HEK293 (cell line): ENCODE results near the gene IRAK2.
A peak's percentile ranks its signal among the peaks of the same experiment; 100 is the strongest.

Experiments used
- GLIS1 ChIP-seq: fragments of 450-650 bp; formaldehyde crosslinking; IDR thresholded peaks from 2 replicates; pipeline ENCODE4 v1.5.1; 2016; ENCODE audit warnings: missing biosample characterization, missing genetic modification characterization
- HOXC10 ChIP-seq: sonication (generic); formaldehyde crosslinking; IDR thresholded peaks from 2 replicates; pipeline ENCODE4 v1.8.1; 2023; ENCODE audit warnings: mild to moderate bottlenecking, missing genetic modification reagents
- KLF10 ChIP-seq: fragments of 450-650 bp; IDR thresholded peaks from 2 replicates; pipeline ENCODE4 v1.5.1; 2018; ENCODE audit warnings: missing biosample characterization, mild to moderate bottlenecking, missing genetic modification characterization
- KLF16 ChIP-seq: fragments of 450-650 bp; formaldehyde crosslinking; IDR thresholded peaks from 2 replicates; pipeline ENCODE4 v1.5.1; 2017; ENCODE audit warnings: missing biosample characterization, missing genetic modification characterization
- PRDM1 ChIP-seq: fragments of 450-650 bp; formaldehyde crosslinking; IDR thresholded peaks from 2 replicates; pipeline ENCODE4; 2016; ENCODE audit warnings: missing biosample characterization, missing genetic modification characterization
- ZFP69B ChIP-seq: fragments of 450-650 bp; formaldehyde crosslinking; IDR thresholded peaks from 2 replicates; pipeline ENCODE4 v1.5.1; 2016; ENCODE audit warnings: missing biosample characterization, missing genetic modification characterization
- ZNF19 ChIP-seq: fragments of 450-650 bp; formaldehyde crosslinking; IDR thresholded peaks from 2 replicates; pipeline ENCODE4; 2016; ENCODE audit warnings: missing biosample characterization, missing genetic modification characterization, low read depth
- ZNF223 ChIP-seq: fragments of 450-650 bp; formaldehyde crosslinking; IDR thresholded peaks from 2 replicates; pipeline ENCODE4 v1.5.1; 2016; ENCODE audit warnings: missing biosample characterization, missing genetic modification characterization
- ZNF23 ChIP-seq: fragments of 450-650 bp; formaldehyde crosslinking; IDR thresholded peaks from 2 replicates; pipeline ENCODE4 v1.5.1; 2016; ENCODE audit warnings: missing biosample characterization, missing genetic modification characterization, borderline replicate concordance
- ZNF404 ChIP-seq: fragments of 450-650 bp; formaldehyde crosslinking; IDR thresholded peaks from 2 replicates; pipeline ENCODE4 v1.5.1; 2017; ENCODE audit warnings: missing biosample characterization, missing genetic modification characterization
- ZNF544 ChIP-seq: fragments of 450-650 bp; formaldehyde crosslinking; IDR thresholded peaks from 2 replicates; pipeline ENCODE4 v1.5.0; 2017; ENCODE audit warnings: missing biosample characterization, missing genetic modification characterization
- ZNF623 ChIP-seq: fragments of 450-650 bp; formaldehyde crosslinking; IDR thresholded peaks from 2 replicates; pipeline ENCODE4 v1.5.1; 2016; ENCODE audit warnings: missing biosample characterization, missing genetic modification characterization
- ZNF629 ChIP-seq: fragments of 450-650 bp; formaldehyde crosslinking; IDR thresholded peaks from 2 replicates; pipeline ENCODE4 v1.5.1; 2017; ENCODE audit warnings: missing biosample characterization, missing genetic modification characterization
- ZNF747 ChIP-seq: fragments of 450-650 bp; formaldehyde crosslinking; IDR thresholded peaks from 2 replicates; pipeline ENCODE4 v1.5.1; 2016; ENCODE audit warnings: missing biosample characterization, missing genetic modification characterization
- ZNF768 ChIP-seq: fragments of 450-650 bp; formaldehyde crosslinking; IDR thresholded peaks from 2 replicates; pipeline ENCODE4 v1.5.1; 2018; ENCODE audit warnings: missing biosample characterization, mild to moderate bottlenecking, missing genetic modification characterization
- ZSCAN16 ChIP-seq: fragments of 450-650 bp; formaldehyde crosslinking; IDR thresholded peaks from 2 replicates; pipeline ENCODE4 v1.5.1; 2016; ENCODE audit warnings: missing biosample characterization, missing genetic modification characterization
- TF ChIP-seq, protein P1 (sequence below): fragments of 450-650 bp; formaldehyde crosslinking; IDR thresholded peaks from 2 replicates; pipeline ENCODE4 v1.5.1; 2016; ENCODE audit warnings: missing biosample characterization, missing genetic modification characterization
- TF ChIP-seq, protein P2 (sequence below): fragments of 450-650 bp; formaldehyde crosslinking; IDR thresholded peaks from 2 replicates; pipeline ENCODE4 v1.5.1; 2016; ENCODE audit warnings: missing biosample characterization, missing genetic modification characterization
- TF ChIP-seq, protein P3 (sequence below): fragments of 450-650 bp; formaldehyde crosslinking; IDR thresholded peaks from 2 replicates; pipeline ENCODE4 v1.5.1; 2017; ENCODE audit warnings: missing biosample characterization, missing genetic modification characterization
- TF ChIP-seq, protein P4 (sequence below): fragments of 450-650 bp; IDR thresholded peaks from 2 replicates; pipeline ENCODE4 v1.5.1; 2018; ENCODE audit warnings: missing biosample characterization, mild to moderate bottlenecking, missing genetic modification characterization
- TF ChIP-seq, protein P5 (sequence below): fragments of 450-650 bp; formaldehyde crosslinking; IDR thresholded peaks from 2 replicates; pipeline ENCODE4 v1.5.1; 2017; ENCODE audit warnings: missing biosample characterization, missing genetic modification characterization
- TF ChIP-seq, protein P6 (sequence below): fragments of 450-650 bp; formaldehyde crosslinking; IDR thresholded peaks from 2 replicates; pipeline ENCODE4 v1.5.1; 2017; ENCODE audit warnings: missing biosample characterization, missing genetic modification characterization
- TF ChIP-seq, protein P7 (sequence below): fragments of 450-650 bp; formaldehyde crosslinking; IDR thresholded peaks from 2 replicates; pipeline ENCODE4 v1.5.1; 2016; ENCODE audit warnings: missing biosample characterization, missing genetic modification characterization, low read depth
- TF ChIP-seq, protein P8 (sequence below): fragments of 450-650 bp; formaldehyde crosslinking; IDR thresholded peaks from 2 replicates; pipeline ENCODE4 v1.5.1; 2016; ENCODE audit warnings: missing biosample characterization, missing genetic modification characterization
- TF ChIP-seq, protein P9 (sequence below): fragments of 450-650 bp; formaldehyde crosslinking; IDR thresholded peaks from 2 replicates; pipeline ENCODE4 v1.5.1; 2016; ENCODE audit warnings: missing biosample characterization, missing genetic modification characterization

IRAK2 gene

DNA sequence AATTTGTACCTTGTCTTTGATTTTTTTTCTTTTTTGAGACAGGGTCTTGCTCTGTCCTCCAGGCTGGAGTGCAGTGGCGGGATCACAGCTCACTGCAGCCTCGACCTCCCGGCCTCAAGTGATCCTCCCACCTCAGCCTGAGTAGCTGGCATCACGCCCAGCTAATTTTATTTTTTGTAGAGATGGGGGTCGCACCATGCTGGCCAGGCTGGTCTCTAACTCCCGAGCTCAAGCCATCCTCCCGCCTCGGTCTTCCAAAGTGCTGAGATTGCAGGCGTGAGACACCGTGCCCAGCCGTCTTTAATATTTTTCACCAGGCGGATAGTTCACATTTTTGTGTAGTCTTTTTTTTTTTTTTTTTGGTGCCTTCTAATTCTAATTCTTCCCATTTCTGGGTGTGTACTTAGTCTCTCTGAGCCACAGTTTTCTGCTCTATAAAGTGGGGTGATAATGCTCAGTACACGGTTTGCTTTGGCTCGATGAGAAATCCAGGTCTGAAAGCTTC, 83.0 kb downstream of the IRAK2 start (continued):
- TF ChIP-seq, protein P1, sequence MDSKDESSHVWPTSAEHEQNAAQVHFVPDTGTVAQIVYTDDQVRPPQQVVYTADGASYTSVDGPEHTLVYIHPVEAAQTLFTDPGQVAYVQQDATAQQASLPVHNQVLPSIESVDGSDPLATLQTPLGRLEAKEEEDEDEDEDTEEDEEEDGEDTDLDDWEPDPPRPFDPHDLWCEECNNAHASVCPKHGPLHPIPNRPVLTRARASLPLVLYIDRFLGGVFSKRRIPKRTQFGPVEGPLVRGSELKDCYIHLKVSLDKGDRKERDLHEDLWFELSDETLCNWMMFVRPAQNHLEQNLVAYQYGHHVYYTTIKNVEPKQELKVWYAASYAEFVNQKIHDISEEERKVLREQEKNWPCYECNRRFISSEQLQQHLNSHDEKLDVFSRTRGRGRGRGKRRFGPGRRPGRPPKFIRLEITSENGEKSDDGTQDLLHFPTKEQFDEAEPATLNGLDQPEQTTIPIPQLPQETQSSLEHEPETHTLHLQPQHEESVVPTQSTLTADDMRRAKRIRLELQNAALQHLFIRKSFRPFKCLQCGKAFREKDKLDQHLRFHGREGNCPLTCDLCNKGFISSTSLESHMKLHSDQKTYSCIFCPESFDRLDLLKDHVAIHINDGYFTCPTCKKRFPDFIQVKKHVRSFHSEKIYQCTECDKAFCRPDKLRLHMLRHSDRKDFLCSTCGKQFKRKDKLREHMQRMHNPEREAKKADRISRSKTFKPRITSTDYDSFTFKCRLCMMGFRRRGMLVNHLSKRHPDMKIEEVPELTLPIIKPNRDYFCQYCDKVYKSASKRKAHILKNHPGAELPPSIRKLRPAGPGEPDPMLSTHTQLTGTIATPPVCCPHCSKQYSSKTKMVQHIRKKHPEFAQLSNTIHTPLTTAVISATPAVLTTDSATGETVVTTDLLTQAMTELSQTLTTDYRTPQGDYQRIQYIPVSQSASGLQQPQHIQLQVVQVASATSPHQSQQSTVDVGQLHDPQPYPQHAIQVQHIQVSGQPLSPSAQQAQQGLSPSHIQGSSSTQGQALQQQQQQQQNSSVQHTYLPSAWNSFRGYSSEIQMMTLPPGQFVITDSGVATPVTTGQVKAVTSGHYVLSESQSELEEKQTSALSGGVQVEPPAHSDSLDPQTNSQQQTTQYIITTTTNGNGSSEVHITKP (tag by site-specific recombination), result peak; percentile 80
- TF ChIP-seq, protein P2, sequence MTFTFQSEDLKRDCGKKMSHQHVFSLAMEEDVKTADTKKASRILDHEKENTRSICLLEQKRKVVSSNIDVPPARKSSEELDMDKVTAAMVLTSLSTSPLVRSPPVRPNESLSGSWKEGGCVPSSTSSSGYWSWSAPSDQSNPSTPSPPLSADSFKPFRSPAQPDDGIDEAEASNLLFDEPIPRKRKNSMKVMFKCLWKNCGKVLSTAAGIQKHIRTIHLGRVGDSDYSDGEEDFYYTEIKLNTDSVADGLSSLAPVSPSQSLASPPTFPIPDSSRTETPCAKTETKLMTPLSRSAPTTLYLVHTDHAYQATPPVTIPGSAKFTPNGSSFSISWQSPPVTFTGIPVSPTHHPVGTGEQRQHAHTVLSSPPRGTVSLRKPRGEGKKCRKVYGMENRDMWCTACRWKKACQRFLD, result no peak
- TF ChIP-seq ZNF768 (tag by site-specific recombination) (no peak), KLF16 (tag by site-specific recombination) (no peak), ZNF623 (no peak), HOXC10 (no peak), ZNF404 (tag by site-specific recombination) (no peak), ZSCAN16 (no peak), ZNF223 (tag by site-specific recombination) (no peak), ZNF544 (tag by site-specific recombination) (no peak), PRDM1 (no peak), ZNF23 (tag by site-specific recombination) (no peak), GLIS1 (tag by site-specific recombination) (no peak), ZNF629 (tag by site-specific recombination) (0 out of 2 replicates have a peak, but pooled peaks have one; percentile 52), ZNF19 (tag by site-specific recombination) (no peak), ZFP69B (tag by site-specific recombination) (no peak), KLF10 (tag by site-specific recombination) (no peak), ZNF747 (tag by site-specific recombination) (no peak)
- TF ChIP-seq, protein P3, sequence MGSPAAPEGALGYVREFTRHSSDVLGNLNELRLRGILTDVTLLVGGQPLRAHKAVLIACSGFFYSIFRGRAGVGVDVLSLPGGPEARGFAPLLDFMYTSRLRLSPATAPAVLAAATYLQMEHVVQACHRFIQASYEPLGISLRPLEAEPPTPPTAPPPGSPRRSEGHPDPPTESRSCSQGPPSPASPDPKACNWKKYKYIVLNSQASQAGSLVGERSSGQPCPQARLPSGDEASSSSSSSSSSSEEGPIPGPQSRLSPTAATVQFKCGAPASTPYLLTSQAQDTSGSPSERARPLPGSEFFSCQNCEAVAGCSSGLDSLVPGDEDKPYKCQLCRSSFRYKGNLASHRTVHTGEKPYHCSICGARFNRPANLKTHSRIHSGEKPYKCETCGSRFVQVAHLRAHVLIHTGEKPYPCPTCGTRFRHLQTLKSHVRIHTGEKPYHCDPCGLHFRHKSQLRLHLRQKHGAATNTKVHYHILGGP (tag by site-specific recombination), result no peak
- TF ChIP-seq, protein P4, sequence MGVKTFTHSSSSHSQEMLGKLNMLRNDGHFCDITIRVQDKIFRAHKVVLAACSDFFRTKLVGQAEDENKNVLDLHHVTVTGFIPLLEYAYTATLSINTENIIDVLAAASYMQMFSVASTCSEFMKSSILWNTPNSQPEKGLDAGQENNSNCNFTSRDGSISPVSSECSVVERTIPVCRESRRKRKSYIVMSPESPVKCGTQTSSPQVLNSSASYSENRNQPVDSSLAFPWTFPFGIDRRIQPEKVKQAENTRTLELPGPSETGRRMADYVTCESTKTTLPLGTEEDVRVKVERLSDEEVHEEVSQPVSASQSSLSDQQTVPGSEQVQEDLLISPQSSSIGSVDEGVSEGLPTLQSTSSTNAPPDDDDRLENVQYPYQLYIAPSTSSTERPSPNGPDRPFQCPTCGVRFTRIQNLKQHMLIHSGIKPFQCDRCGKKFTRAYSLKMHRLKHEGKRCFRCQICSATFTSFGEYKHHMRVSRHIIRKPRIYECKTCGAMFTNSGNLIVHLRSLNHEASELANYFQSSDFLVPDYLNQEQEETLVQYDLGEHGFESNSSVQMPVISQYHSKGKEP (tag by site-specific recombination), result no peak
- TF ChIP-seq, protein P5, sequence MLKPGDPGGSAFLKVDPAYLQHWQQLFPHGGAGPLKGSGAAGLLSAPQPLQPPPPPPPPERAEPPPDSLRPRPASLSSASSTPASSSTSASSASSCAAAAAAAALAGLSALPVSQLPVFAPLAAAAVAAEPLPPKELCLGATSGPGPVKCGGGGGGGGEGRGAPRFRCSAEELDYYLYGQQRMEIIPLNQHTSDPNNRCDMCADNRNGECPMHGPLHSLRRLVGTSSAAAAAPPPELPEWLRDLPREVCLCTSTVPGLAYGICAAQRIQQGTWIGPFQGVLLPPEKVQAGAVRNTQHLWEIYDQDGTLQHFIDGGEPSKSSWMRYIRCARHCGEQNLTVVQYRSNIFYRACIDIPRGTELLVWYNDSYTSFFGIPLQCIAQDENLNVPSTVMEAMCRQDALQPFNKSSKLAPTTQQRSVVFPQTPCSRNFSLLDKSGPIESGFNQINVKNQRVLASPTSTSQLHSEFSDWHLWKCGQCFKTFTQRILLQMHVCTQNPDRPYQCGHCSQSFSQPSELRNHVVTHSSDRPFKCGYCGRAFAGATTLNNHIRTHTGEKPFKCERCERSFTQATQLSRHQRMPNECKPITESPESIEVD, result no peak
- TF ChIP-seq, protein P6, sequence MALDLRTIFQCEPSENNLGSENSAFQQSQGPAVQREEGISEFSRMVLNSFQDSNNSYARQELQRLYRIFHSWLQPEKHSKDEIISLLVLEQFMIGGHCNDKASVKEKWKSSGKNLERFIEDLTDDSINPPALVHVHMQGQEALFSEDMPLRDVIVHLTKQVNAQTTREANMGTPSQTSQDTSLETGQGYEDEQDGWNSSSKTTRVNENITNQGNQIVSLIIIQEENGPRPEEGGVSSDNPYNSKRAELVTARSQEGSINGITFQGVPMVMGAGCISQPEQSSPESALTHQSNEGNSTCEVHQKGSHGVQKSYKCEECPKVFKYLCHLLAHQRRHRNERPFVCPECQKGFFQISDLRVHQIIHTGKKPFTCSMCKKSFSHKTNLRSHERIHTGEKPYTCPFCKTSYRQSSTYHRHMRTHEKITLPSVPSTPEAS (tag by site-specific recombination), result no peak
- TF ChIP-seq, protein P7, sequence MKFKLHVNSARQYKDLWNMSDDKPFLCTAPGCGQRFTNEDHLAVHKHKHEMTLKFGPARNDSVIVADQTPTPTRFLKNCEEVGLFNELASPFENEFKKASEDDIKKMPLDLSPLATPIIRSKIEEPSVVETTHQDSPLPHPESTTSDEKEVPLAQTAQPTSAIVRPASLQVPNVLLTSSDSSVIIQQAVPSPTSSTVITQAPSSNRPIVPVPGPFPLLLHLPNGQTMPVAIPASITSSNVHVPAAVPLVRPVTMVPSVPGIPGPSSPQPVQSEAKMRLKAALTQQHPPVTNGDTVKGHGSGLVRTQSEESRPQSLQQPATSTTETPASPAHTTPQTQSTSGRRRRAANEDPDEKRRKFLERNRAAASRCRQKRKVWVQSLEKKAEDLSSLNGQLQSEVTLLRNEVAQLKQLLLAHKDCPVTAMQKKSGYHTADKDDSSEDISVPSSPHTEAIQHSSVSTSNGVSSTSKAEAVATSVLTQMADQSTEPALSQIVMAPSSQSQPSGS (tag by site-specific recombination), result no peak
- TF ChIP-seq, protein P8, sequence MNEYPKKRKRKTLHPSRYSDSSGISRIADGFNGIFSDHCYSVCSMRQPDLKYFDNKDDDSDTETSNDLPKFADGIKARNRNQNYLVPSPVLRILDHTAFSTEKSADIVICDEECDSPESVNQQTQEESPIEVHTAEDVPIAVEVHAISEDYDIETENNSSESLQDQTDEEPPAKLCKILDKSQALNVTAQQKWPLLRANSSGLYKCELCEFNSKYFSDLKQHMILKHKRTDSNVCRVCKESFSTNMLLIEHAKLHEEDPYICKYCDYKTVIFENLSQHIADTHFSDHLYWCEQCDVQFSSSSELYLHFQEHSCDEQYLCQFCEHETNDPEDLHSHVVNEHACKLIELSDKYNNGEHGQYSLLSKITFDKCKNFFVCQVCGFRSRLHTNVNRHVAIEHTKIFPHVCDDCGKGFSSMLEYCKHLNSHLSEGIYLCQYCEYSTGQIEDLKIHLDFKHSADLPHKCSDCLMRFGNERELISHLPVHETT (tag by site-specific recombination), result no peak
- TF ChIP-seq, protein P9, sequence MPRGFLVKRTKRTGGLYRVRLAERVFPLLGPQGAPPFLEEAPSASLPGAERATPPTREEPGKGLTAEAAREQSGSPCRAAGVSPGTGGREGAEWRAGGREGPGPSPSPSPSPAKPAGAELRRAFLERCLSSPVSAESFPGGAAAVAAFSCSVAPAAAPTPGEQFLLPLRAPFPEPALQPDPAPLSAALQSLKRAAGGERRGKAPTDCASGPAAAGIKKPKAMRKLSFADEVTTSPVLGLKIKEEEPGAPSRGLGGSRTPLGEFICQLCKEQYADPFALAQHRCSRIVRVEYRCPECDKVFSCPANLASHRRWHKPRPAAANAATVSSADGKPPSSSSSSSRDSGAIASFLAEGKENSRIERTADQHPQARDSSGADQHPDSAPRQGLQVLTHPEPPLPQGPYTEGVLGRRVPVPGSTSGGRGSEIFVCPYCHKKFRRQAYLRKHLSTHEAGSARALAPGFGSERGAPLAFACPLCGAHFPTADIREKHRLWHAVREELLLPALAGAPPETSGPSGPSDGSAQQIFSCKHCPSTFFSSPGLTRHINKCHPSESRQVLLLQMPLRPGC, result no peak
